Stimulated activated effector memory CD8-positive, alpha-beta T cell treated with anti-CD3 and anti-CD28 coated beads, Interleukin-12 subunit alpha, Interleukin-12 subunit beta, amount 100 ng/mL, for 72 hours (primary cell): ENCODE data around the gene CDC37L1.

Experiments used
- ATAC-seq: fragments of 150-1000 bp; cut with Tn5 transposase; 2 replicates; pipeline ENCODE4 v1.10.0; 2021
- DNase-seq, 2 donors: peaks; one replicate each; pipeline ENCODE4 v3.0.0; 2021 to 2022; ENCODE audit warnings: low spot score in 2 of 2
- H3K27ac Mint-ChIP-seq: one replicate; pipeline ENCODE4 v1.8.0; 2022; ENCODE audit warnings: mild to moderate bottlenecking, mixed read lengths
- H3K36me3 Mint-ChIP-seq: one replicate; pipeline ENCODE4 v1.8.0; 2022; ENCODE audit warnings: mild to moderate bottlenecking, mixed read lengths
- H3K4me1 Mint-ChIP-seq: one replicate; pipeline ENCODE4 v1.8.0; 2022; ENCODE audit warnings: mixed read lengths
- H3K4me3 Mint-ChIP-seq: one replicate; pipeline ENCODE4 v1.8.0; 2022; ENCODE audit warnings: mild to moderate bottlenecking, mixed read lengths
- H3K9me3 Mint-ChIP-seq: one replicate; pipeline ENCODE4 v1.8.0; 2022; ENCODE audit warnings: mixed read lengths

Gene CDC37L1

GRCh38 chr9:4662989-4663792, 16.2 kb upstream of the CDC37L1 start:
- no peak for ATAC-seq
- Mint-ChIP-seq H3K9me3 (no peaks in the 10 kb centered on the region), H3K4me3 (peak overlapping the region; percentile 94), H3K4me1 (peaks cover 69% of the 10 kb centered on the region), H3K27ac (peak overlapping the region; percentile 96), H3K36me3 (peaks cover 6% of the 10 kb centered on the region)
- no peak for DNase-seq

- H3K27ac Mint-ChIP-seq: no peak overlapping the region
- peaks cover 69% of the 10 kb centered on the region for H3K4me1 Mint-ChIP-seq
- DNase-seq (no peak), ATAC-seq (no peak)
- H3K36me3 Mint-ChIP-seq: peaks cover 6% of the 10 kb centered on the region
- H3K4me3 Mint-ChIP-seq: peak overlapping the region; percentile 94
- no peaks in the 10 kb centered on the region for H3K9me3 Mint-ChIP-seq
Measured at GRCh38 chr9:4663956-4664355, 15.4 kb upstream of the CDC37L1 start.

- Mint-ChIP-seq H3K4me1 (peaks cover 73% of the 10 kb centered on the region), H3K9me3 (no peaks in the 10 kb centered on the region), H3K27ac (no peak overlapping the region), H3K36me3 (peaks cover 6% of the 10 kb centered on the region), H3K4me3 (peak overlapping the region; percentile 81)
- DNase-seq (no peak), ATAC-seq (no peak)
Measured at GRCh38 chr9:4665357-4665756, 14.0 kb upstream of the CDC37L1 start.

GRCh38 chr9:4666042-4666699, 13.2 kb upstream of the CDC37L1 start, which contains the start of gene SPATA6L:
TSS of gene SPATA6L (minus strand) at chr9:4666480. CDS start at chr9:4666250, 230 bp downstream.
- peak; percentile 63 for ATAC-seq
- peak within 1 kb of the TSS; percentile 81 for H3K4me3 Mint-ChIP-seq
- H3K36me3 Mint-ChIP-seq: peaks cover 6% of the 10 kb centered on the region
- no peaks in the 10 kb centered on the region for H3K9me3 Mint-ChIP-seq
- peaks cover 80% of the 10 kb centered on the region for H3K4me1 Mint-ChIP-seq
- peak within 1 kb of the TSS; percentile 74 for H3K27ac Mint-ChIP-seq
- peak; percentile 17 to 59 for DNase-seq

- ATAC-seq: no peak
- H3K9me3 Mint-ChIP-seq: no peaks in the 10 kb centered on the region
- no peak overlapping the region for H3K4me3 Mint-ChIP-seq
- no peak overlapping the region for H3K27ac Mint-ChIP-seq
- H3K4me1 Mint-ChIP-seq: peaks cover 65% of the 10 kb centered on the region
- DNase-seq: no peak
- no peaks in the 10 kb centered on the region for H3K36me3 Mint-ChIP-seq
Measured at GRCh38 chr9:4667681-4668080, 11.7 kb upstream of the CDC37L1 start.

GRCh38 chr9:4668604-4669003, 10.8 kb upstream of the CDC37L1 start:
- Mint-ChIP-seq H3K4me1 (peaks cover 57% of the 10 kb centered on the region), H3K9me3 (no peaks in the 10 kb centered on the region), H3K36me3 (no peaks in the 10 kb centered on the region), H3K4me3 (no peak overlapping the region), H3K27ac (no peak overlapping the region)
- DNase-seq (no peak), ATAC-seq (no peak)

GRCh38 chr9:4669890-4670289, 9.5 kb upstream of the CDC37L1 start:
- Mint-ChIP-seq H3K4me1 (peaks cover 45% of the 10 kb centered on the region), H3K4me3 (no peak overlapping the region)
- no peak for DNase-seq

GRCh38 chr9:4670591-4670990, 8.8 kb upstream of the CDC37L1 start:
- no peaks in the 10 kb centered on the region for H3K9me3 Mint-ChIP-seq
- no peaks in the 10 kb centered on the region for H3K36me3 Mint-ChIP-seq
- DNase-seq (no peak), ATAC-seq (no peak)
- no peak overlapping the region for H3K4me3 Mint-ChIP-seq
- H3K4me1 Mint-ChIP-seq: peaks cover 38% of the 10 kb centered on the region
- H3K27ac Mint-ChIP-seq: peak overlapping the region; percentile 23

More at GRCh38 chr9:4669890-4670289, 9.5 kb upstream of the CDC37L1 start:
- no peak for ATAC-seq
- Mint-ChIP-seq H3K27ac (peak overlapping the region; percentile 23), H3K36me3 (no peaks in the 10 kb centered on the region), H3K9me3 (no peaks in the 10 kb centered on the region)

GRCh38 chr9:4671737-4672136, 7.6 kb upstream of the CDC37L1 start:
- Mint-ChIP-seq H3K27ac (no peak overlapping the region), H3K4me3 (no peak overlapping the region), H3K9me3 (no peaks in the 10 kb centered on the region), H3K36me3 (no peaks in the 10 kb centered on the region), H3K4me1 (peaks cover 26% of the 10 kb centered on the region)
- DNase-seq: no peak
- ATAC-seq: peak; percentile 73

- H3K27ac Mint-ChIP-seq: no peak overlapping the region
- no peaks in the 10 kb centered on the region for H3K36me3 Mint-ChIP-seq
- H3K9me3 Mint-ChIP-seq: no peaks in the 10 kb centered on the region
- DNase-seq (no peak), ATAC-seq (no peak)
- H3K4me3 Mint-ChIP-seq: no peak overlapping the region
- peaks cover 13% of the 10 kb centered on the region for H3K4me1 Mint-ChIP-seq
Measured at GRCh38 chr9:4674783-4675182, 4.6 kb upstream of the CDC37L1 start.

- Mint-ChIP-seq H3K4me1 (no peaks in the 10 kb centered on the region), H3K4me3 (no peak overlapping the region), H3K27ac (no peak overlapping the region), H3K36me3 (no peaks in the 10 kb centered on the region), H3K9me3 (no peaks in the 10 kb centered on the region)
- DNase-seq (no peak), ATAC-seq (no peak)
Measured at GRCh38 chr9:4677392-4677791, 2.0 kb upstream of the CDC37L1 start.

- Mint-ChIP-seq H3K27ac (no peak overlapping the region), H3K36me3 (no peaks in the 10 kb centered on the region), H3K9me3 (no peaks in the 10 kb centered on the region), H3K4me3 (no peak overlapping the region), H3K4me1 (peaks cover 9% of the 10 kb centered on the region)
- ATAC-seq (peak; percentile 48), DNase-seq (peak in 1 of 2 donors; percentile 62)
Measured at GRCh38 chr9:4678679-4679267, 596 bp upstream of the CDC37L1 start.

- DNase-seq: no peak
- Mint-ChIP-seq H3K4me1 (peaks cover 18% of the 10 kb centered on the region), H3K9me3 (no peaks in the 10 kb centered on the region), H3K36me3 (peaks cover 8% of the 10 kb centered on the region), H3K27ac (no peak overlapping the region), H3K4me3 (no peak overlapping the region)
- no peak for ATAC-seq
Measured at GRCh38 chr9:4680173-4680525, 780 bp downstream of the CDC37L1 start.

- H3K36me3 Mint-ChIP-seq: peaks cover 14% of the 10 kb centered on the region
- ATAC-seq (no peak), DNase-seq (no peak)
- peaks cover 19% of the 10 kb centered on the region for H3K4me1 Mint-ChIP-seq
- H3K27ac Mint-ChIP-seq: no peak overlapping the region
- H3K4me3 Mint-ChIP-seq: no peak overlapping the region
- no peaks in the 10 kb centered on the region for H3K9me3 Mint-ChIP-seq
Measured at GRCh38 chr9:4680750-4681149, 1.4 kb downstream of the CDC37L1 start.

GRCh38 chr9:4684820-4685219, 5.5 kb downstream of the CDC37L1 start:
- no peak for ATAC-seq
- peaks cover 45% of the 10 kb centered on the region for H3K36me3 Mint-ChIP-seq
- no peak for DNase-seq
- H3K27ac Mint-ChIP-seq: no peak overlapping the region
- H3K9me3 Mint-ChIP-seq: no peaks in the 10 kb centered on the region
- no peak overlapping the region for H3K4me3 Mint-ChIP-seq
- H3K4me1 Mint-ChIP-seq: peaks cover 35% of the 10 kb centered on the region

- DNase-seq (no peak), ATAC-seq (peak; percentile 72)
- Mint-ChIP-seq H3K4me1 (peaks cover 48% of the 10 kb centered on the region), H3K27ac (no peak overlapping the region), H3K4me3 (no peak overlapping the region), H3K36me3 (peaks cover 50% of the 10 kb centered on the region), H3K9me3 (no peaks in the 10 kb centered on the region)
Measured at GRCh38 chr9:4686112-4686511, 6.7 kb downstream of the CDC37L1 start.
